H1 (cell line): ENCODE measurements around the gene TENT5A. TPM values are rescaled to one million over a fixed set of nuclear protein-coding genes. Genes with fewer than 3 reads are reported as not detected.

Experiments
- CTCF ChIA-PET: fragments of 300-600 bp; sonication (Branson Sonifier 250); formaldehyde crosslinking; loops from one replicate; lab custom pipeline; 2021; ENCODE audit not compliant: partially characterized antibody; lab: Charles Lee
- POLR2A ChIA-PET: fragments of 300-600 bp; sonication (Branson Sonifier 250); formaldehyde crosslinking; loops from one replicate; lab custom pipeline; 2021; ENCODE audit warnings: inconsistent platforms; ENCODE audit not compliant: partially characterized antibody; lab: Charles Lee
- DNase-seq, 2 experiments: peaks; one replicate each; pipeline versions ENCODE4 v3.0.0 to v3.0.0-alpha.2; 2010 to 2022; ENCODE audit warnings: low spot score in 2 of 2, low read depth in 1 of 2, mixed read lengths in 1 of 2
- FAIRE-seq: peaks from 2 replicates; lab custom pipeline; 2011; peaks lifted over from hg19 to GRCh38; lab: Jason Lieb, UNC
- H2AFZ ChIP-seq: 2 replicates; pipeline ENCODE4 v1.8.1; 2012; ENCODE audit warnings: low read length, inconsistent platforms
- H2AK5ac ChIP-seq: 2 replicates; pipeline ENCODE4 v1.6.1; 2013; ENCODE audit warnings: low read depth, low read length
- H2BK120ac ChIP-seq: replicated peaks from 2 replicates; pipeline ENCODE3; 2013; ENCODE audit warnings: low read depth, low read length, inconsistent platforms
- H2BK12ac ChIP-seq: 2 replicates; pipeline ENCODE4 v1.6.1; 2013; ENCODE audit warnings: low read depth, low read length
- H2BK15ac ChIP-seq: 2 replicates; pipeline ENCODE4 v1.6.1; 2013; ENCODE audit warnings: low read length
- H2BK20ac ChIP-seq: 2 replicates; pipeline ENCODE4 v1.6.1; 2013; ENCODE audit warnings: low read length
- H2BK5ac ChIP-seq: 2 replicates; pipeline ENCODE4 v1.6.1; 2013; ENCODE audit warnings: low read depth, low read length
- H3K14ac ChIP-seq: 2 replicates; pipeline ENCODE4 v1.6.1; 2013; ENCODE audit warnings: inconsistent platforms; ENCODE audit not compliant: insufficient read length
- H3K18ac ChIP-seq: 2 replicates; pipeline ENCODE4 v1.6.1; 2013; ENCODE audit warnings: low read length; ENCODE audit errors: extremely low read depth
- H3K23ac ChIP-seq: 2 replicates; pipeline ENCODE4 v1.6.1; 2013; ENCODE audit warnings: inconsistent platforms; ENCODE audit not compliant: insufficient read length
- H3K23me2 ChIP-seq: 2 replicates; pipeline ENCODE4 v1.6.1; 2013; ENCODE audit warnings: low read depth, low read length
- H3K27ac ChIP-seq: 2 replicates; pipeline ENCODE4 v1.6.1; 2011; ENCODE audit warnings: low read depth, low read length, inconsistent platforms
- H3K27me3 ChIP-seq, 4 experiments: replicated peaks in 1 of 4; 1 replicate in 1 of 4; 2 replicates in 3 of 4; pipeline versions ENCODE4 v1.6.1 to v1.8.1; 2011 to 2013; ENCODE audit warnings: low read length in 3 of 4, mild to moderate bottlenecking in 3 of 4, inconsistent platforms in 2 of 4, mixed read lengths in 2 of 4, moderate library complexity in 1 of 4; ENCODE audit not compliant: control insufficient read depth in 3 of 4, insufficient read depth in 3 of 4; ENCODE audit errors: extremely low read depth in 1 of 4
- H3K36me3 ChIP-seq, 4 experiments: 2 replicates each; pipeline versions ENCODE4 v1.6.1 to v1.8.1; 2011 to 2013; ENCODE audit warnings: mild to moderate bottlenecking in 4 of 4, low read length in 3 of 4, moderate library complexity in 2 of 4, control low read depth in 1 of 4, inconsistent platforms in 1 of 4; ENCODE audit not compliant: insufficient read depth in 4 of 4, control insufficient read depth in 2 of 4
- H3K4ac ChIP-seq: replicated peaks from 2 replicates; pipeline ENCODE3; 2013; ENCODE audit warnings: low read length, low read depth, mixed read lengths, inconsistent platforms; ENCODE audit not compliant: insufficient read length
- H3K4me1 ChIP-seq, 4 experiments: replicated peaks in 1 of 4; 1 replicate in 1 of 4; 2 replicates in 3 of 4; pipeline versions ENCODE4 v1.6.1 to v1.8.1; 2011 to 2013; ENCODE audit warnings: low read length in 3 of 4, inconsistent platforms in 2 of 4, mixed read lengths in 1 of 4; ENCODE audit not compliant: insufficient read depth in 4 of 4, control insufficient read depth in 3 of 4
- H3K4me2 ChIP-seq, 2 experiments: 2 replicates each; pipeline versions ENCODE4 v1.6.1 to v1.8.1; 2011 to 2013; ENCODE audit warnings: low read depth in 2 of 2, low read length in 2 of 2, control low read depth in 1 of 2, inconsistent platforms in 1 of 2, mild to moderate bottlenecking in 1 of 2; ENCODE audit not compliant: insufficient read depth in 1 of 2
- H3K4me3 ChIP-seq, 4 experiments: fragments of 200-600, 300-600 bp in 1 of 4; sonication (generic), shearing (Covaris generic), sonication (Bioruptor Twin) in 1 of 4; 2 replicates each; pipeline versions ENCODE4 v1.5.1 to v1.8.1; 2011 to 2016; ENCODE audit warnings: low read length in 4 of 4, low read depth in 3 of 4, control low read depth in 2 of 4, inconsistent platforms in 2 of 4, mild to moderate bottlenecking in 2 of 4, mixed read lengths in 1 of 4, moderate library complexity in 1 of 4; ENCODE audit not compliant: insufficient read depth in 2 of 4; ENCODE audit errors: extremely low read depth in 1 of 4
- H3K56ac ChIP-seq: replicated peaks from 2 replicates; pipeline ENCODE3; 2013; ENCODE audit warnings: low read depth, mild to moderate bottlenecking, mixed read lengths, low read length, inconsistent platforms; ENCODE audit not compliant: insufficient read length
- H3K79me1 ChIP-seq: 2 replicates; pipeline ENCODE4 v1.6.1; 2013; ENCODE audit warnings: low read depth, low read length, control low read depth
- H3K79me2 ChIP-seq, 2 experiments: 2 replicates each; pipeline versions ENCODE4 v1.6.1 to v1.8.1; 2012 to 2013; ENCODE audit warnings: low read length in 2 of 2, mild to moderate bottlenecking in 2 of 2, inconsistent platforms in 1 of 2; ENCODE audit not compliant: insufficient read depth in 2 of 2, control insufficient read depth in 1 of 2
- H3K9ac ChIP-seq, 4 experiments: replicated peaks in 1 of 4; 1 replicate in 1 of 4; 2 replicates in 3 of 4; pipeline versions ENCODE4 v1.6.1 to v1.8.1; 2011 to 2013; ENCODE audit warnings: low read depth in 3 of 4, low read length in 3 of 4, control low read depth in 2 of 4, mild to moderate bottlenecking in 2 of 4, moderate library complexity in 2 of 4, inconsistent platforms in 1 of 4; ENCODE audit errors: extremely low read depth in 1 of 4
- H3K9me3 ChIP-seq, 2 experiments: 2 replicates each; pipeline versions ENCODE4 v1.6.1 to v1.8.1; 2012 to 2013; ENCODE audit warnings: mild to moderate bottlenecking in 2 of 2, moderate library complexity in 2 of 2, control low read depth in 1 of 2, inconsistent platforms in 1 of 2, low read depth in 1 of 2, low read length in 1 of 2, mixed read lengths in 1 of 2; ENCODE audit not compliant: insufficient read depth in 2 of 2
- H4K20me1 ChIP-seq, 2 experiments: replicated peaks in 1 of 2; 2 replicates each; pipeline versions ENCODE3 to v1.8.1; 2011 to 2013; ENCODE audit warnings: inconsistent platforms in 2 of 2, low read length in 2 of 2, mild to moderate bottlenecking in 1 of 2; ENCODE audit not compliant: insufficient read depth in 2 of 2, control insufficient read depth in 1 of 2
- H4K5ac ChIP-seq: 2 replicates; pipeline ENCODE4 v1.6.1; 2013; ENCODE audit warnings: low read length, low read depth, mixed read lengths, inconsistent platforms; ENCODE audit not compliant: insufficient read length
- H4K8ac ChIP-seq: 2 replicates; pipeline ENCODE4 v1.8.0; 2013; ENCODE audit warnings: mild to moderate bottlenecking, moderate library complexity, low read length, inconsistent platforms; ENCODE audit not compliant: insufficient read depth; ENCODE audit errors: extremely low read depth
- H4K91ac ChIP-seq: replicated peaks from 2 replicates; pipeline ENCODE3; 2013; ENCODE audit warnings: low read length, mixed read lengths, inconsistent platforms; ENCODE audit not compliant: insufficient read length
- BACH1 ChIP-seq: IDR thresholded peaks from 2 replicates; pipeline ENCODE4 v1.6.1; 2012; ENCODE audit warnings: low read length, improper control_type of control experiment
- CEBPB ChIP-seq: IDR thresholded peaks from 2 replicates; pipeline ENCODE4 v1.6.1; 2012; ENCODE audit warnings: low read depth, low read length
- CTCF ChIP-seq, 3 experiments: IDR thresholded peaks; 1 replicate in 2 of 3; 2 replicates in 1 of 3; pipeline versions ENCODE4 v1.5.1 to v1.6.1; 2011; ENCODE audit warnings: low read length in 3 of 3, mild to moderate bottlenecking in 3 of 3, inconsistent platforms in 2 of 3, low read depth in 1 of 3, moderate library complexity in 1 of 3; ENCODE audit not compliant: insufficient read depth in 1 of 3; ENCODE audit errors: control extremely low read depth in 1 of 3
- GABPA ChIP-seq: IDR thresholded peaks from 2 replicates; pipeline ENCODE4 v1.6.1; 2011; ENCODE audit warnings: mild to moderate bottlenecking, low read length, moderate library complexity, borderline replicate concordance; ENCODE audit not compliant: insufficient read depth
- JUND ChIP-seq: IDR thresholded peaks from 2 replicates; pipeline ENCODE4 v1.6.1; 2011; ENCODE audit warnings: mild to moderate bottlenecking, improper control_type of control experiment, low read length
- RNF2 ChIP-seq: fragments of 200-900, 300-1000 bp; sonication (generic); IDR thresholded peaks from 2 replicates; pipeline ENCODE4 v1.7.1; 2016; ENCODE audit warnings: borderline replicate concordance, low read depth, mild to moderate bottlenecking, antibody characterized with exemption, low read length; ENCODE audit not compliant: poor library complexity, severe bottlenecking; ENCODE audit errors: missing control alignments
- RXRA ChIP-seq: IDR thresholded peaks from 2 replicates; pipeline ENCODE4 v1.6.1; 2011; ENCODE audit warnings: low read depth, mild to moderate bottlenecking, low read length, moderate library complexity; ENCODE audit not compliant: insufficient read depth
- SIRT6 ChIP-seq: IDR thresholded peaks from one replicate; pipeline ENCODE4 v1.7.1; 2012; ENCODE audit warnings: low read length, inconsistent platforms
- SIX5 ChIP-seq: IDR thresholded peaks from 2 replicates; pipeline ENCODE4 v1.6.1; 2011; ENCODE audit warnings: mild to moderate bottlenecking, low read depth, low read length
- ZNF274 ChIP-seq: IDR thresholded peaks from 2 replicates; pipeline ENCODE4 v1.7.0; 2012; ENCODE audit warnings: low read length, borderline replicate concordance; ENCODE audit errors: extremely low read depth
- WGBS, 2 experiments: shearing (Covaris generic) in 1 of 2; methylation state at CpG; one replicate each; pipeline versions ENCODE4 v1.1.6 to v1.1.7; 2013 to 2015; ENCODE audit warnings: low lambda C conversion rate in 2 of 2, mixed read lengths in 2 of 2, inconsistent platforms in 1 of 2, low coverage in 1 of 2, missing lambda C conversion rate in 1 of 2; ENCODE audit not compliant: insufficient replicate concordance in 2 of 2, insufficient coverage in 1 of 2, insufficient read length in 1 of 2; ENCODE audit errors: extremely low coverage in 1 of 2, missing lambda C conversion rate in 1 of 2; 5-methylcytosine and 5-hydroxymethylcytosine counted together
- polyA plus RNA-seq, 7 experiments: library from polyadenylated mRNA; depleted of rRNA in 3 of 7; stranded (reverse) in 5 of 7; unstranded in 2 of 7; fragments of >200 nt in 5 of 7; fragments of 200-250 nt in 2 of 7; gene quantifications; 1 replicate in 5 of 7; 2 replicates in 1 of 7; 4 replicates in 1 of 7; pipeline versions ENCODE4 v1.2.1 to v1.2.3, GENCODE V29; 2011 to 2013; ENCODE audit warnings: missing spikeins in 2 of 7, mixed read lengths in 2 of 7
- total RNA-seq: library from RNA; stranded (reverse); fragmentation: NEBNext Ultra II Directional; extraction: Animal tissue kit (Norgen Biotek cat#: 25700); gene quantifications from 2 replicates; pipeline ENCODE4 v1.2.1, GENCODE V29; 2021

Gene TENT5A
- total and polyA plus RNA-seq, 2 of the 8 experiments (the other 6 are each of a cell fraction or from before 2014, with no cell fraction given), result 0.91 to 2.9 TPM

GRCh38 chr6:81783893-81784292 lies 31.4 kb upstream of the TENT5A start:
- Histone ChIP-seq H3K23me2 (no peaks in the 10 kb centered on the region), H3K79me1 (no peaks in the 10 kb centered on the region), H3K4me1 (peaks cover 0 to 3% (median 0%) of the 10 kb centered on the region in 4 experiments; a peak in 2 of 7 replicates), H2AK5ac (no peak overlapping the region), H2BK20ac (no peak overlapping the region), H2BK120ac (no peak overlapping the region), H2BK5ac (no peak overlapping the region), H2BK12ac (no peak overlapping the region), H3K27me3 (no peaks in the 10 kb centered on the region), H2AFZ (no peak overlapping the region), H3K56ac (no peak overlapping the region), H3K27ac (no peak overlapping the region), H3K4me3 (no peak overlapping the region), H4K20me1 (no peaks in the 10 kb centered on the region), H3K9me3 (no peaks in the 10 kb centered on the region), H3K79me2 (no peaks in the 10 kb centered on the region), H3K9ac (no peak overlapping the region), H3K4ac (no peak overlapping the region), H2BK15ac (no peak overlapping the region), H3K23ac (no peak overlapping the region), H3K18ac (no peak overlapping the region), H4K8ac (no peak overlapping the region), H3K4me2 (no peak overlapping the region), H4K91ac (no peak overlapping the region), H3K36me3 (no peaks in the 10 kb centered on the region), H3K14ac (no peak overlapping the region), H4K5ac (no peak overlapping the region)
- FAIRE-seq (no peak), DNase-seq (no peak)
- ChIA-PET CTCF (interaction anchor here (1.1 kb wide), 1 partner anchor 258 kb away, joined by 3 read pairs; no protein-coding TSS in a partner anchor), POLR2A (no interaction called here)
- 84% methylated on average over 2 of the region's 2 CpGs; no CpG with 5 or more reads in 1 of the 2 experiments for WGBS, 2 experiments
- TF ChIP-seq CTCF (IDR thresholded peaks at IDR 0.05; ENCODE audit: control extremely low read depth in 1 of 3, insufficient read depth in 1 of 3, low read depth in 1 of 3, low read length in 3 of 3), result no peak
- no peak for TF ChIP-seq GABPA
- TF ChIP-seq RNF2, result no peak
- TF ChIP-seq RXRA, result no peak
- TF ChIP-seq BACH1, result no peak
- no peak for TF ChIP-seq ZNF274
- no peak for TF ChIP-seq SIRT6
- TF ChIP-seq JUND, result no peak
- no peak for TF ChIP-seq SIX5
- no peak for TF ChIP-seq CEBPB
